Stimulated activated naive CD8-positive, alpha-beta T cell treated with anti-CD3 and anti-CD28 coated beads, Interleukin-15, amount 100 ng/mL, for 72 hours (primary cell): ENCODE data around the gene WFIKKN2.
"Not testable (repeated sequence)": the region's sequence is repeated elsewhere in the genome, so short reads cannot be mapped to it uniquely, and the experiment has no call there.

Source experiments
- ATAC-seq: fragments of 150-1000 bp; cut with Tn5 transposase; 2 replicates; pipeline ENCODE4 v1.10.0; 2021; ENCODE audit warnings: mild to moderate bottlenecking, moderate library complexity
- DNase-seq, 2 donors: peaks; one replicate each; pipeline ENCODE4 v3.0.0; 2021 to 2022
- H3K27ac Mint-ChIP-seq, 2 donors: one replicate each; pipeline ENCODE4 v1.8.0; 2022; ENCODE audit warnings: mild to moderate bottlenecking in 2 of 2, mixed read lengths in 2 of 2, moderate library complexity in 2 of 2
- H3K27me3 Mint-ChIP-seq: one replicate; pipeline ENCODE4 v1.8.0; 2022; ENCODE audit warnings: mixed read lengths
- H3K4me1 Mint-ChIP-seq: one replicate; pipeline ENCODE4 v1.8.0; 2022; ENCODE audit warnings: mild to moderate bottlenecking, mixed read lengths
- H3K4me3 Mint-ChIP-seq, 2 donors: one replicate each; pipeline ENCODE4 v1.8.0; 2022; ENCODE audit warnings: mild to moderate bottlenecking in 2 of 2, mixed read lengths in 2 of 2, moderate library complexity in 1 of 2
- H3K9me3 Mint-ChIP-seq, 2 donors: one replicate each; pipeline ENCODE4 v1.8.0; 2022; ENCODE audit warnings: mixed read lengths in 2 of 2

The WFIKKN2 gene

DNA sequence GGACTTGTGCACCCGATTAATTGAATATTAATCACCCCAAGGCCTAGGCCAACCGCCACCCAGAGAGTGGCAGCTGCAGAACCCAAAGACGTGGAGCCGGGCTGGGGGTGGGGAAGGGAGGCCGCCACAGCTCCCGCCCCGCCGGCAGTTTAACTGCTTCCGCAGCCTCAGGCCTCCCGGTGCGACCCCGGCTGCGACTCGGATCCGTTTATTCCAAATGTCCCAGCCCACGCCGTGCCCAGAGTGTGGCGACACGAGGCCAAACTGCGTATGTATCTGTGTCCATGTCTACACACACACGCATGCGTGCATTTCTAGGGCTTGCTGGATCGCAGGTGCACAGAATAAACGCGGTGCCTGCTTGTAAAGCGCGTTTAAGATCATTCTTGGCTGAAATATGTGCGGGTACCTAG lies 31.6 kb downstream of the WFIKKN2 start:
- peak overlapping the region; percentile 98 to 99 for H3K27ac Mint-ChIP-seq

DNA sequence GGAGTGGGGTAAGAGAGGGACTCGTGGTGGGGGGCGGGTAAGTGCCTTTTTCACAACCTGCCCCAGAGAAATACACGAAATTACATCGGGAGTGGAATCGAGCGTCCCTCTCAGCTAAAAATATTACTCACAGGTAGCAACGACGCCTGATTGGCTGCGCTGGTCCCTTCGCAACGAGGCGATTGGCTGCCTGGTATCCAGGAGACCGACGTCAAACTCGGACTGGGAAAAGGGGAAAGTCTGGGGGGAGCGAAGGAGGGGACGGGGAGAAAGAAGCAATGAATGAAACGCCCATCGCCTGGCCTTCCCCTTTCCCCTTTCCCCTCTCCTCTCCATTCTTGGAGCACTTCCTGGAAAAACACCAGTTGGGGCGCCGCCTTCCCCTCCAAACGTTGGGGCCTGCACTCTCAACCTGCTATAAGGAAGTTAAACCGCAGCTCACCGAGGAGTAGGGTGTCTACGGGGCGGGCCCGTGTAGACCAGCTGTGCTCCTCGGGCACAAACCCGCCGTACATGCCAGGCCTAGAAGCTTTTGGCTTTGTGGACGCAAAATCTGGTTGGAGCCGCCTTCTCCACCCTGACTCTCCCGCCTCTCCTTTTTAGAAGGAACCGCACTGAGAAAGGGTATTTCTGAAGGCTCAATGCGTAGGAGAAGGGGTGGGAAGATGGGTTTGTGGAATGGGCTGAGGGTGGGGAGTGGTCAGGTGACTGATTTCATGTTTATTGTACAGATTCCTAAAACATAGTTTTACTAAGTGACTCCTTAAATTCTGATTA lies 32.2 kb downstream of the WFIKKN2 start:
- no peaks in the 10 kb centered on the region for H3K9me3 Mint-ChIP-seq
- ATAC-seq (peak; percentile 60), DNase-seq (peak; percentile 78 to 89)
- peaks cover 54% of the 10 kb centered on the region for H3K4me1 Mint-ChIP-seq
- H3K4me3 Mint-ChIP-seq = peak overlapping the region; percentile 97 to 100
- peak overlapping the region; percentile 98 to 99 for H3K27ac Mint-ChIP-seq
- no peaks in the 10 kb centered on the region for H3K27me3 Mint-ChIP-seq

More for the DNA sequence above, 31.6 kb downstream of the WFIKKN2 start:
- Mint-ChIP-seq H3K4me3 (peak overlapping the region; percentile 97 to 100), H3K4me1 (peaks cover 51% of the 10 kb centered on the region), H3K27me3 (no peaks in the 10 kb centered on the region), H3K9me3 (no peaks in the 10 kb centered on the region)
- ATAC-seq = peak; percentile 44
- DNase-seq = peak; percentile 81 to 83

DNA sequence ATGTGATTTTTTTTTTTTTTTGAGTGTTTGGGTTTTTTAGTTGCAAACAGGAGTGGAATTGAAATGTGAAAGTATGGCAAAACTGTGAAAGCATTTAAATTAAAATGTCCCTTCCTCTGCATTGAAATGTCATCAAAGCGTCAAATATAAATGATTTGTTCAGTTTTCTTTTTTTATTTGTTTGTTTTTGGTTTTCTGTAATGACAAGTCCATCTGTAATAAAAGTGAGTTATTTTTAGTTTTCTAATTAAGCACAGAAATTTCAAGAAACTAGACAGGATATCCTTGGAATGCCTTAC lies 32.7 kb downstream of the WFIKKN2 start:
- peak overlapping the region; percentile 97 to 100 for H3K4me3 Mint-ChIP-seq
- DNase-seq (no peak), ATAC-seq (no peak)
- H3K27ac Mint-ChIP-seq = peak overlapping the region; percentile 98 to 99
- no peaks in the 10 kb centered on the region for H3K9me3 Mint-ChIP-seq
- H3K4me1 Mint-ChIP-seq = peaks cover 55% of the 10 kb centered on the region
- H3K27me3 Mint-ChIP-seq = no peaks in the 10 kb centered on the region

DNA sequence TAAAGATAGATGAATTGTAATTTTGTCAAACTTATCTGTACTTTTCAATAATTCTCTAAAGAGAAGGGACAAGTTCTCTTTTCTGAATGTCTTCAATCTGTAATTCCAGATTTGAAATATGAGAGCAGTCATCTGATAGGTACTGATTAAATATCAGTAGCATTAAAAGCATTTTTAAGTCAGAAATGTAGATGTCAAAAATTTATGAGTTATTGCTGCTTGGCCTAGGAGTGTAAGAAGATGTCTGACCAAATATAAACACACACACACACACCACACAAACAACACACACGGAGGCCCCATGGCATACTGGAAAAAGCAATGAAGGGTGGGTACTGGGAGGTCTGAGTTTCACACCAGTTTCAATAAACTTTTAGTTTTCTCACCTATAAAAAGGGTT lies 33.2 kb downstream of the WFIKKN2 start:
- peaks cover 55% of the 10 kb centered on the region for H3K4me1 Mint-ChIP-seq
- H3K27me3 Mint-ChIP-seq = no peaks in the 10 kb centered on the region
- H3K9me3 Mint-ChIP-seq = no peaks in the 10 kb centered on the region
- peak overlapping the region; percentile 97 to 100 for H3K4me3 Mint-ChIP-seq
- no peak overlapping the region for H3K27ac Mint-ChIP-seq
- DNase-seq (no peak), ATAC-seq (no peak)

DNA sequence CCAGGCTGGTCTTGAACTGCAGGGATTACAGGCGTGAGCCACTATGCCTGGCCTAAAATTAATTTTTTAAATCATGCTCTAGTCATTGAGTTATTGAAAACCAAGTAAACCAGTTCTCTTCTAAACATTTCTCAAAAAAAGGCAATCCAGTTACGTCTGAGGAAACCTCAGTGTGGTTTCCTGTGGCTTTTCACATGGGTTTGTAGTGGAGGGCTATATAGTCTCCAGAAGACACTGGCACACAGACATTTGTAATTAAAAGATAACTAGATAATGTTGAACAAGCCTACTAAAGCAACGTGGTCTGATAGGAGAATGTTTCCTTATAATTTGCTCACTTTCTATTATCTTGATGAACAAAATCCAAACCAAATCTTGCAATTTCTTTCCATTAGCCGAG lies 36.0 kb downstream of the WFIKKN2 start:
- peak overlapping the region; percentile 64 to 80 for H3K4me3 Mint-ChIP-seq
- DNase-seq (peak; percentile 17 to 49), ATAC-seq (peak; percentile 21)
- no peaks in the 10 kb centered on the region for H3K27me3 Mint-ChIP-seq
- H3K27ac Mint-ChIP-seq = peak overlapping the region in 1 of 2 donors; percentile 80
- H3K4me1 Mint-ChIP-seq = peaks cover 48% of the 10 kb centered on the region
- H3K9me3 Mint-ChIP-seq = no peaks in the 10 kb centered on the region

- Mint-ChIP-seq H3K27ac (peak overlapping the region in 1 of 2 donors; percentile 80), H3K9me3 (no peaks in the 10 kb centered on the region), H3K27me3 (no peaks in the 10 kb centered on the region), H3K4me1 (peaks cover 48% of the 10 kb centered on the region), H3K4me3 (peak overlapping the region; percentile 26 to 80)
- ATAC-seq (no peak), DNase-seq (no peak)
Measured at GRCh38 chr17:50871898-50872297, 36.5 kb downstream of the WFIKKN2 start.

DNA sequence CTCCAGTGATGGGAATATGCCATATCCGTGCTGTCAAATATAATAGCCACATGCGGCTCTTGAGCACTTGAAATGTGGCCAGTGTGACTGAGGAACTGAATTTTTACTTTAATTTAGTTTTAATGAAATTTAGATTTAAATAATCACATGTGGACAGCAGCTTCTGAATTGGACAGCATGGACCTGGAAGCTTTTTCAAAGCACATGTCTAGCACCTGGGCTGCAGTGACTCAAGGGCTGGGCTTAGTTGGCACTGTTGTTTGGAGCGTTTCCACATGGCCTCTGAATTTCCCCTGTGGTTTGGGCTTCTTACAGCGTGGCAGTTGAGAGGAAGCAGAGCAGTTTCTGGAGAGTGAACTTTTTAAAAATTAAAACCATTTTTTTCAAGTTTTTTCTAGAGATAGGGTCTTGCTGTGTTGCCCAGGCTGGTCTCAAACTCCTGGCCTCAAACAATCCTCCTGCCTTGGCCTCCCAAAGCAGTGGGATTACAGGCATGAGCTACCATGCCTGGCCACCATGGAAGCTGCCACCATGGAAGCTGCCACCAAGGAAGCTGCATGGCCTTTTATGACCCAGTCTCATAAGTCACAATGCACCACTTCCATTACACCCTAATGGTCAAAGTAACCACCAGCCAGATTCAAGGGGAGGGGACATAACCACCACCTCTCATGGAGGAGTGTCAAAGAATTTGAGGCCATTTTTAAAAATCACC lies 37.5 kb downstream of the WFIKKN2 start:
- Mint-ChIP-seq H3K9me3 (no peaks in the 10 kb centered on the region), H3K27me3 (no peaks in the 10 kb centered on the region), H3K27ac (peak overlapping the region in 1 of 2 donors; percentile 57), H3K4me1 (peaks cover 44% of the 10 kb centered on the region), H3K4me3 (no peak overlapping the region)
- ATAC-seq = peak; percentile 89
- DNase-seq = peak; percentile 25 to 72

DNA sequence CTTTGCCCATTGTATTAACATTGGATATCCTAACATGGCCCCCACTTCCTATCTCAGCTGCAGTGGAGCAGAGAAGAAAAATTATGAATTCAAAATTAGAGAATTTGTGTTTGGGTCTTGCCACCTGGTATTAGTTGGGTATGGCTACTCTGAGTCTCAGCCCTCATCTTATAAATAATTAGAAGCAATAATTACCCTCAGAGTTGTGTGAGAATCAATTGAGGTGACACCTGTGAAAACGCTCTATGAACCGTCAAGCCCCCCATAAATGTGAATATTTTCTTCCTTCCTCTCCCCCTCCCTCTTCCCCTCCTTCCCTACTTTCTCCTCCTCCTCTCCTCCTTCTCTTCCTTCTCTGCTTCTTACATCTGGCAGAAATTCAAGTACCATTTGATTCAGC lies 39.7 kb downstream of the WFIKKN2 start:
- Mint-ChIP-seq H3K27me3 (no peaks in the 10 kb centered on the region), H3K4me3 (no peak overlapping the region), H3K27ac (no peak overlapping the region), H3K4me1 (peaks cover 32% of the 10 kb centered on the region), H3K9me3 (no peaks in the 10 kb centered on the region)
- no peak for ATAC-seq
- no peak for DNase-seq

GRCh38 chr17:50877042-50877441 lies 41.7 kb downstream of the WFIKKN2 start:
- not testable (repeated sequence) for H3K27me3 Mint-ChIP-seq, H3K4me3 Mint-ChIP-seq, H3K27ac Mint-ChIP-seq, ATAC-seq, H3K9me3 Mint-ChIP-seq, DNase-seq
- H3K4me1 Mint-ChIP-seq = peaks cover 20% of the 10 kb centered on the region

DNA sequence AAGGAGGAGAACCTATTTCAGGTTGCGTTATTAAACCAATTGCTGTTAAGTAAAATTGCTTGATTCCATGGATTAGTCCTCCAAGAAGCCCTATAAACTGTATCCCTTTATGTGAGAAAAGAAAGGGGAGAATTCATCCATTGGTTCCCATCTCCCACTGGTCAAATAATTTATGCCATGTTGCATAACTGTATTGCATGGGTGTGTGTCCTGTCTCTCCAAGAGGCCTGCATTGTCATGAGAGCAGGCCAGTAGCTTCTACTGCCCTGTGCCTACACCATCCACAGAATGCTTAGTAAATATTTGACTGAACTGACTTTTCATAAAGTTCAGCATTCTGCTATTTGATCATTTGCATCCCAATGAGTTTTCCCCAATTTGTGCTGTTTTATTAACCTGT lies 42.5 kb downstream of the WFIKKN2 start:
- no peaks in the 10 kb centered on the region for H3K27me3 Mint-ChIP-seq
- DNase-seq (no peak), ATAC-seq (no peak)
- H3K27ac Mint-ChIP-seq = no peak overlapping the region
- no peak overlapping the region for H3K4me3 Mint-ChIP-seq
- peaks cover 12% of the 10 kb centered on the region for H3K4me1 Mint-ChIP-seq
- H3K9me3 Mint-ChIP-seq = no peaks in the 10 kb centered on the region

DNA sequence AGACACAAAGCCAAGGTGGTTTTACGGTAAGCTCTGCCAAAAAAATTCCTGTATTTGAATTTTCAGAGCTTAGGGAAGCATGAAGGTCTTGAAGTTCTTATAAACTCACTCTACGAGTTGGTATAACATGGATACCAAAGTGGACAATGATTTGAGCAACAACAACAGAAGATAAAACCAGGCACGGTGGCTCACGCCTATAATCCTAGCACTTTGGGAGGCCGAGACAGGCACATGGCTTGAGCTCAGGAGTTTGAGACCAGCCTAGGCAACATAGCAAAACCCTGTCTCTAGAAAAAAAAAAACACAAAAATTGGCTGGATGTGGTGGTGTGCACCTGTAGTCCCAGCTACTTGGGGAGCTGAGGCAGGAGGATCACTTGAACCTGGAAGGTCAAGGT lies 43.7 kb downstream of the WFIKKN2 start:
- Mint-ChIP-seq H3K27ac (no peak overlapping the region), H3K4me3 (no peak overlapping the region), H3K27me3 (no peaks in the 10 kb centered on the region), H3K9me3 (no peaks in the 10 kb centered on the region), H3K4me1 (peaks cover 5% of the 10 kb centered on the region)
- no peak for ATAC-seq
- no peak for DNase-seq

GRCh38 chr17:50881182-50881581 lies 45.8 kb downstream of the WFIKKN2 start:
- no peaks in the 10 kb centered on the region for H3K27me3 Mint-ChIP-seq
- H3K27ac Mint-ChIP-seq = no peak overlapping the region
- no peaks in the 10 kb centered on the region for H3K9me3 Mint-ChIP-seq
- no peak for ATAC-seq
- no peak for DNase-seq
- H3K4me3 Mint-ChIP-seq = no peak overlapping the region
- peaks cover 10% of the 10 kb centered on the region for H3K4me1 Mint-ChIP-seq

- H3K9me3 Mint-ChIP-seq = no peaks in the 10 kb centered on the region
- no peak overlapping the region for H3K4me3 Mint-ChIP-seq
- DNase-seq = no peak
- no peak overlapping the region for H3K27ac Mint-ChIP-seq
- ATAC-seq = no peak
- no peaks in the 10 kb centered on the region for H3K27me3 Mint-ChIP-seq
- peaks cover 22% of the 10 kb centered on the region for H3K4me1 Mint-ChIP-seq
Measured at GRCh38 chr17:50882851-50883250, 47.5 kb downstream of the WFIKKN2 start.

GRCh38 chr17:50883850-50884438 lies 48.6 kb downstream of the WFIKKN2 start:
- ATAC-seq (no peak), DNase-seq (no peak)
- Mint-ChIP-seq H3K27ac (peak overlapping the region in 1 of 2 donors; percentile 80), H3K9me3 (no peaks in the 10 kb centered on the region), H3K4me1 (peaks cover 26% of the 10 kb centered on the region), H3K27me3 (no peaks in the 10 kb centered on the region), H3K4me3 (no peak overlapping the region)

DNA sequence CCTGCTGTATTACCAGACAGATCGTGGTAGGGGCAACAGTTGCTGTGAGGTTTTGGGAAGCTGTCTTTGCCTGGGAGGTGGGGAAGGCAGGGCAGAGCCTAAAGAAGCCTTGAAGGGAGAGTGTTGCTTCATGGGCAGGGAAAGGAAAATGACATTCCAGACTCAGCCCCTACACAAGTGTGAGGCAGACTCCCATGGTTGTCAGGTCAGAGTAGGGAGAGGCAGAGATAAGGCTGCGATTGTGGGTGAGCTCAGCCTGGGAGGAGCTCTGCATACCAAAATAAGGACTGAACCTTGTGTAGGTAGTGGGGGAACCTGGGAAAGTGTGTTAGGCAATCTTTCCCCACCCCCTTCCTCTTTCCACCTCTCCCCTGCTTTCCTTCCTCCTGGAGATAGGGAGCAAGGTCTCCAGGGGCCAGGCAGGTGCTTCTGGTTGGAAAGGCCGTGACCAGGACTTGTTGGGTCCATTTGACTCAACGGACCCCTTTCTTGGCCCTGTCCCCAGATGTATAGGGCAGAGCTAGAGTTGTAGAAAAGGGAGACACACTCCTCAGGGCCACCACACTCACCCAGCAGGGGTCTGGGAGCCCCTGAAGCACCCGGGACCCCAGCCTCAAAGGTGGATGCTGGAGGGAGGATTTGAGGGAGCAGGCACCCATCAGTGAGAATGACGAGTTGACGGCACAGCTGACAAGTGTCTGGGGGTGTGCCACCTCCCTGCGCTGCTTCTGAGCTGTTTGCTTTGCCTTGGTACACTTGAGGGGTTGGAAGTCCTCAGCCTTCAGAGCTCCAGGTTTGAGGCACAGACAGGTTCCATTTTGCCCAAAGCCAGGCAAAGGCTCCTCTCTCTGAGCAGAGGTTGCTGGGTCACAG lies 49.3 kb downstream of the WFIKKN2 start:
- Mint-ChIP-seq H3K9me3 (no peaks in the 10 kb centered on the region), H3K4me3 (no peak overlapping the region), H3K4me1 (peaks cover 26% of the 10 kb centered on the region), H3K27me3 (no peaks in the 10 kb centered on the region), H3K27ac (no peak overlapping the region)
- ATAC-seq (no peak), DNase-seq (no peak)
